GM18867 (cell line): ENCODE results near the gene ACAT1.
"Not testable (repeated sequence)": the region's sequence is repeated elsewhere in the genome, so short reads cannot be mapped to it uniquely, and the experiment has no call there.

Experiments used
- ATAC-seq: cut with Tn5 transposase; IDR thresholded peaks from one replicate; pipeline ENCODE4 v1.9.1; 2021; ENCODE audit warnings: mild to moderate bottlenecking, moderate library complexity; ENCODE audit not compliant: unreplicated experiment

ACAT1 gene

GRCh38 chr11:108121274-108122155 lies at the start of gene ACAT1:
Gene ACAT1, plus strand, starts transcription at chr11:108121567. Its CDS starts 40 bp downstream, at chr11:108121607.
- peak; percentile 96 for ATAC-seq

GRCh38 chr11:108084811-108085210 lies 36.6 kb upstream of the ACAT1 start:
- ATAC-seq: no peak

- ATAC-seq: no peak
Measured at GRCh38 chr11:108085672-108086071, 35.7 kb upstream of the ACAT1 start.

- ATAC-seq: no peak
Measured at GRCh38 chr11:108092134-108092533, 29.2 kb upstream of the ACAT1 start.

- no peak for ATAC-seq
Measured at GRCh38 chr11:108093128-108093904, 28.1 kb upstream of the ACAT1 start.

- no peak for ATAC-seq
Measured at GRCh38 chr11:108097179-108097578, 24.2 kb upstream of the ACAT1 start.

GRCh38 chr11:108101090-108101775 lies 20.1 kb upstream of the ACAT1 start:
- ATAC-seq: no peak

GRCh38 chr11:108111126-108111525 lies 10.2 kb upstream of the ACAT1 start:
- no peak for ATAC-seq

- ATAC-seq: no peak
Measured at GRCh38 chr11:108112057-108112456, 9.3 kb upstream of the ACAT1 start.

- no peak for ATAC-seq
Measured at GRCh38 chr11:108115500-108116140, 5.7 kb upstream of the ACAT1 start.

- no peak for ATAC-seq
Measured at GRCh38 chr11:108117746-108118371, 3.5 kb upstream of the ACAT1 start.

GRCh38 chr11:108120936-108121273 lies 462 bp upstream of the ACAT1 start:
- ATAC-seq: not testable (repeated sequence)

GRCh38 chr11:108122166-108122628 lies 830 bp downstream of the ACAT1 start:
- no peak for ATAC-seq

- no peak for ATAC-seq
Measured at GRCh38 chr11:108125096-108125495, 3.7 kb downstream of the ACAT1 start.

GRCh38 chr11:108128772-108129171 lies 7.4 kb downstream of the ACAT1 start:
- no peak for ATAC-seq

- ATAC-seq: no peak
Measured at GRCh38 chr11:108131993-108132392, 10.6 kb downstream of the ACAT1 start.

- ATAC-seq: not testable (repeated sequence)
Measured at GRCh38 chr11:108132993-108133538, 11.7 kb downstream of the ACAT1 start.

GRCh38 chr11:108135845-108136544 lies 14.6 kb downstream of the ACAT1 start:
- ATAC-seq: peak; percentile 64

- ATAC-seq: no peak
Measured at GRCh38 chr11:108137212-108137611, 15.8 kb downstream of the ACAT1 start.
